ENCODE measurements around the gene HRH4.

The HRH4 gene

GRCh38 chr18:24504401-24504800 lies 44.0 kb downstream of the HRH4 start:
- TF ChIP-seq BACH2 (CRISPR knock-in tag; IDR thresholded peaks at IDR 0.05; ENCODE audit: borderline replicate concordance), result no peak
- no peak for TF ChIP-seq ZNF70 (CRISPR knock-in tag; IDR thresholded peaks at IDR 0.05)
- no peak for TF ChIP-seq ESRRG (CRISPR knock-in tag; IDR thresholded peaks at IDR 0.05)
- TF ChIP-seq CSRNP3 (CRISPR knock-in tag; IDR thresholded peaks at IDR 0.05), result no peak
- no peak for TF ChIP-seq ARNTL (CRISPR knock-in tag; IDR thresholded peaks at IDR 0.05; ENCODE audit: borderline replicate concordance, low read depth)
- no peak for TF ChIP-seq RARB (CRISPR knock-in tag; IDR thresholded peaks at IDR 0.05)
- TF ChIP-seq POU6F1 (CRISPR knock-in tag; IDR thresholded peaks at IDR 0.05; ENCODE audit: borderline replicate concordance, low read depth), result no peak
- no peak for TF ChIP-seq TSHZ2 (CRISPR knock-in tag; IDR thresholded peaks at IDR 0.05)
- TF ChIP-seq ZC3H10 (CRISPR knock-in tag; IDR thresholded peaks at IDR 0.05), result no peak
- no peak for TF ChIP-seq OSR1 (CRISPR knock-in tag; IDR thresholded peaks at IDR 0.05)
- TF ChIP-seq TOX (CRISPR knock-in tag; IDR thresholded peaks at IDR 0.05; ENCODE audit: borderline replicate concordance), result no peak
- no peak for TF ChIP-seq CSDC2 (CRISPR knock-in tag; IDR thresholded peaks at IDR 0.05)
- TF ChIP-seq PPARA (CRISPR knock-in tag; IDR thresholded peaks at IDR 0.05; ENCODE audit: borderline replicate concordance), result no peak
- ATAC-seq, result no peak

GRCh38 chr18:24506175-24506574 lies 45.7 kb downstream of the HRH4 start:
- TF ChIP-seq CREB5 (CRISPR knock-in tag; IDR thresholded peaks at IDR 0.05; ENCODE audit: low read depth) (no peak), ESRRG (CRISPR knock-in tag; IDR thresholded peaks at IDR 0.05) (no peak), CSRNP3 (CRISPR knock-in tag; IDR thresholded peaks at IDR 0.05) (no peak)
- ATAC-seq, result no peak

GRCh38 chr18:24509435-24509834 lies 49.0 kb downstream of the HRH4 start:
- no peak for TF ChIP-seq ESRRG (CRISPR knock-in tag; IDR thresholded peaks at IDR 0.05)
- TF ChIP-seq BACH2 (CRISPR knock-in tag; IDR thresholded peaks at IDR 0.05; ENCODE audit: borderline replicate concordance), result no peak
- TF ChIP-seq ZFP30 (CRISPR knock-in tag; IDR thresholded peaks at IDR 0.05), result no peak
- no peak for TF ChIP-seq CREB5 (CRISPR knock-in tag; IDR thresholded peaks at IDR 0.05; ENCODE audit: low read depth)
- no peak for TF ChIP-seq TCF4 (CRISPR knock-in tag; IDR thresholded peaks at IDR 0.05; ENCODE audit: borderline replicate concordance)
- TF ChIP-seq ZNF70 (CRISPR knock-in tag; IDR thresholded peaks at IDR 0.05), result no peak
- TF ChIP-seq ZNF8 (CRISPR knock-in tag; IDR thresholded peaks at IDR 0.05), result no peak
- TF ChIP-seq TSHZ2 (CRISPR knock-in tag; IDR thresholded peaks at IDR 0.05), result no peak
- TF ChIP-seq POU6F1 (CRISPR knock-in tag; IDR thresholded peaks at IDR 0.05; ENCODE audit: borderline replicate concordance, low read depth), result no peak
- TF ChIP-seq ARNTL (CRISPR knock-in tag; IDR thresholded peaks at IDR 0.05; ENCODE audit: borderline replicate concordance, low read depth), result no peak
- no peak for ATAC-seq

Data from SK-N-SH treated with all-trans-retinoic acid at 6 μM for 48 hours (cell line).